Measurements from ENCODE around the gene SRGAP1.

DNA sequence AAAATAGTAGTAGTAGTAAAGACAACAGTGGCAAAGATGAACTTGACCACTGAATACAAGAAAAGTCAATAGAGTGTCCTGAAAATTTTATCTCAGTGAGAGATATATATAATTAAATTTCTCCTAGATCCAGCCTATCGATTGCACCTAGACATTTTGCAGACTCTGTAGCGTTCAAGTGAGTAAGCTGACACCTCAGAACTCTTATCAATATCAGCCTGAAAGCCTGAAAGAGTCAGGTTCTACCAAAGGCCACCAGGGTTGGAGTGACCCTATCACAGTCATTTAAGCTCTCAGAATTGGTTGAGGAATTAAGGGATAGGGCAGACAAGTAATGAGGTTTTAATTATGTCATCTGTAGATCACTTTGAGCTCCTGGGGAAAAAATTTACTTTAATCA lies 174.6 kb downstream of the SRGAP1 start:
- TF ChIP-seq CTCF (IDR thresholded peaks at IDR 0.05; ENCODE audit: control extremely low read depth in 1 of 3, insufficient read depth in 1 of 3, low read depth in 1 of 3, low read length in 3 of 3) (no peak), POLR2AphosphoS5 (IDR thresholded peaks at IDR 0.05; ENCODE audit: low read depth, low read length) (no peak), MAFK (IDR thresholded peaks at IDR 0.05; ENCODE audit: low read depth, low read length) (no peak)
